Chondrocyte (in vitro differentiated cells): Measurements from ENCODE around the gene STIM2. TPM values are rescaled to one million over a fixed set of nuclear protein-coding genes. Genes with fewer than 3 reads are reported as not detected.

Experiments
- DNase-seq: peaks from one replicate; pipeline ENCODE4 v3.0.0; 2021; ENCODE audit warnings: mixed read lengths, low spot score
- H3K27ac Mint-ChIP-seq: one replicate; pipeline ENCODE4 v1.8.0; 2021; ENCODE audit warnings: mild to moderate bottlenecking, moderate library complexity, mixed read lengths; ENCODE audit not compliant: unreplicated experiment
- H3K27me3 Mint-ChIP-seq: 2 replicates; pipeline ENCODE4 v1.8.0; 2021; ENCODE audit warnings: low read depth, mixed read lengths
- H3K36me3 Mint-ChIP-seq: 2 replicates; pipeline ENCODE4 v1.8.0; 2021; ENCODE audit warnings: low read depth, mixed read lengths
- H3K4me1 Mint-ChIP-seq: 2 replicates; pipeline ENCODE4 v1.8.0; 2021; ENCODE audit warnings: low read depth, mild to moderate bottlenecking, mixed read lengths
- H3K4me3 Mint-ChIP-seq: one replicate; pipeline ENCODE4 v1.8.0; 2021; ENCODE audit warnings: mild to moderate bottlenecking, moderate library complexity, mixed read lengths; ENCODE audit not compliant: unreplicated experiment
- H3K9me3 Mint-ChIP-seq: 2 replicates; pipeline ENCODE4 v1.8.0; 2021; ENCODE audit warnings: low read depth, mixed read lengths
- total RNA-seq: library from RNA; stranded (reverse); gene quantifications from 3 replicates; pipeline ENCODE4 v1.2.1, GENCODE V29; 2021
- TF ChIP-seq, protein P1 (sequence below): fragments of 200-600 bp; sonication (generic); IDR thresholded peaks from 2 replicates; pipeline ENCODE4 v1.5.0; 2021; ENCODE audit warnings: antibody characterized with exemption, mild to moderate bottlenecking, moderate library complexity

The STIM2 gene
- total RNA-seq, 1 donor from 2014 or later: 13.5 TPM

- TF ChIP-seq, protein P1, sequence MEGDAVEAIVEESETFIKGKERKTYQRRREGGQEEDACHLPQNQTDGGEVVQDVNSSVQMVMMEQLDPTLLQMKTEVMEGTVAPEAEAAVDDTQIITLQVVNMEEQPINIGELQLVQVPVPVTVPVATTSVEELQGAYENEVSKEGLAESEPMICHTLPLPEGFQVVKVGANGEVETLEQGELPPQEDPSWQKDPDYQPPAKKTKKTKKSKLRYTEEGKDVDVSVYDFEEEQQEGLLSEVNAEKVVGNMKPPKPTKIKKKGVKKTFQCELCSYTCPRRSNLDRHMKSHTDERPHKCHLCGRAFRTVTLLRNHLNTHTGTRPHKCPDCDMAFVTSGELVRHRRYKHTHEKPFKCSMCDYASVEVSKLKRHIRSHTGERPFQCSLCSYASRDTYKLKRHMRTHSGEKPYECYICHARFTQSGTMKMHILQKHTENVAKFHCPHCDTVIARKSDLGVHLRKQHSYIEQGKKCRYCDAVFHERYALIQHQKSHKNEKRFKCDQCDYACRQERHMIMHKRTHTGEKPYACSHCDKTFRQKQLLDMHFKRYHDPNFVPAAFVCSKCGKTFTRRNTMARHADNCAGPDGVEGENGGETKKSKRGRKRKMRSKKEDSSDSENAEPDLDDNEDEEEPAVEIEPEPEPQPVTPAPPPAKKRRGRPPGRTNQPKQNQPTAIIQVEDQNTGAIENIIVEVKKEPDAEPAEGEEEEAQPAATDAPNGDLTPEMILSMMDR: no peak
- Mint-ChIP-seq H3K36me3 (peaks cover 1% of the 10 kb centered on the region), H3K4me3 (no peak overlapping the region), H3K4me1 (peaks cover 28% of the 10 kb centered on the region), H3K27me3 (no peaks in the 10 kb centered on the region), H3K9me3 (no peaks in the 10 kb centered on the region), H3K27ac (no peak overlapping the region)
- no peak for DNase-seq
These were observed 140.9 kb downstream of the STIM2 start for GRCh38 chr4:27001398-27002164.

DNA sequence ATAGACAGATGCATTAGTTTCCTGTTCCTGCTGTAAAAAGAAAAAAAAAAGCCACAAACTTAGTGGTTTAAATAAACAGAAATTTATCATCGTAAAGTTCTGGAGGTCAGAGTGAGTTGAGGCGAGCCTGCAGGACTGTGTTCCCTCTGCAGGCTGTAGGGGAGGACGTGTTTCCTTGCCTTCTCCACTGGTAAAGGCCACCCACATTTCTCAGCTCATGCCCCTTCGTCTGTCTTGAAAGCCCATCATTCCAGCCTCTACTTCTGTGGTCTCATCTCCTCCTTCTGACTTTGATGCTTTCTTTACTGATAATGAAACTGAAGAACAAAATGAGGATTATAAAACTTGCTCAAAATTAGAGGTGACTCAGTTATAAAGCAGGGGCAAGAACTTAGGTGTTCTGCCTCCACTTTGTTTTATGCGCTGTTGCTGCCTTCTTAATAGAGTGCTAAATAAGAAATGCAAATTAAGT lies 143.0 kb downstream of the STIM2 start:
- Mint-ChIP-seq H3K27ac (no peak overlapping the region), H3K9me3 (no peaks in the 10 kb centered on the region), H3K4me1 (peaks cover 32% of the 10 kb centered on the region), H3K36me3 (peaks cover 1% of the 10 kb centered on the region), H3K4me3 (no peak overlapping the region), H3K27me3 (no peaks in the 10 kb centered on the region)
- no peak for DNase-seq
- TF ChIP-seq, protein P1: no peak

GRCh38 chr4:27005501-27005900 lies 144.9 kb downstream of the STIM2 start:
- Mint-ChIP-seq H3K4me1 (peaks cover 39% of the 10 kb centered on the region), H3K36me3 (peaks cover 1% of the 10 kb centered on the region), H3K27ac (no peak overlapping the region), H3K4me3 (no peak overlapping the region), H3K27me3 (no peaks in the 10 kb centered on the region), H3K9me3 (no peaks in the 10 kb centered on the region)
- TF ChIP-seq, protein P1: no peak
- no peak for DNase-seq

DNA sequence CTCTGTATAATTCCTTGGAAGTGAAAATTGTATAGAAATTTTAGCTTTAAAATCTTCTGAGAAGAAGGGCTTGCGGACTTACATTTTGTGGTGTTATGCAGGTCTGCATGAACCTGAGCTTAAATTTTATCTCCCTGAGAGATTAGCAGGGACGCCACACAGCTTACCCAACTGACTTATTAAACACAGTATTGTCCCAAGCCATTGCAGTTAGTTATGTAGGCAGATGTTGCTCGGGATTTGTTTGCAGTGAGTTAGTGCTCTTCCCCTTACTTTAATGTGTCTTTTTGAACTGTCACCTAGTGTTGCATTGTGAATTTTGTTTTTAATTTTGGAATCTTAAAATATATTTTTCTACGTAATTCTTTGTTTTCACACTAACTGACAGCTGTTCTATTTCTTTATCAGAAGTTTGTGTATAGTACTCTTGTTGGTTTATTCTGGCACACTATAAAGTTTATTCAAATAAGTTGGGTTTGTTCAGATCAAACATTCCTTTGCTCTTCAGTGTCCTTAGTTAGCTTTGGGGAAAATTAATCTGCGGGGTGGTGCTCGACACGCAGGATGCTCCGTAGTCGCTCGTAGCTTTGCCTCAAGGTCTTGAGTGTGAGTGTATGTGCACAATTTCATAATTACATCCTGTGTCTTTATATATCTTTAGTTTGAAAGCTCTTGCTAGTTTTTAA lies 145.4 kb downstream of the STIM2 start:
- Mint-ChIP-seq H3K36me3 (peaks cover 1% of the 10 kb centered on the region), H3K27me3 (no peaks in the 10 kb centered on the region), H3K27ac (no peak overlapping the region), H3K4me3 (no peak overlapping the region), H3K9me3 (no peaks in the 10 kb centered on the region), H3K4me1 (peaks cover 40% of the 10 kb centered on the region)
- TF ChIP-seq, protein P1: no peak
- no peak for DNase-seq

DNA sequence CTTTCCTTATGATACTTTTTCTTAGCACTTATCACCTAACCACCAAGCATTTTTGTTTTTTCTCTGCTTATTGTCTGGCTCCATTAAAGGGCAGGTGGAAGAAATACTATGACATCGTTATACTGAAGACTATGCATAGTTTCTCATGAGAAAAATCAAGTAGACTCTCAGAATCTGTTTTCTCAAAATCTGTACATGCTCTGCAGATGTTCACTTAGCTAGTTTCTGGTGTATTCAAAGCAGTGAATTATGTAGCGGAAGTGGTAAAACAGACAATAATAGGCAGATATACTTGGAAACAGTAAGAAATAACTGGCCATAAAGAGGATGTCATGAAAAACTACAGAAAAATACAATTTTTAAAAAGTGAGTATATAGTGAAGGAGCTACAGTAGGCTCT lies 146.0 kb downstream of the STIM2 start:
- peaks cover 1% of the 10 kb centered on the region for H3K36me3 Mint-ChIP-seq
- no peaks in the 10 kb centered on the region for H3K9me3 Mint-ChIP-seq
- no peak overlapping the region for H3K27ac Mint-ChIP-seq
- H3K4me1 Mint-ChIP-seq: peaks cover 40% of the 10 kb centered on the region
- no peak overlapping the region for H3K4me3 Mint-ChIP-seq
- TF ChIP-seq, protein P1: no peak
- H3K27me3 Mint-ChIP-seq: no peaks in the 10 kb centered on the region
- no peak for DNase-seq
